B cell (primary cell): ENCODE data around the gene TMEM26. TPM values are rescaled to one million over a fixed set of nuclear protein-coding genes. Genes with fewer than 3 reads are reported as not detected.

ENCODE experiments used
- ATAC-seq: fragments of 200-7000 bp; cut with Tn5 transposase; one replicate; pipeline ENCODE4 v1.10.0; 2021; ENCODE audit warnings: low read depth, mild to moderate bottlenecking, moderate number of reproducible peaks, moderate library complexity
- CTCF ChIA-PET: fragments of 350-600 bp; sonication (Branson Sonifier 250); formaldehyde crosslinking; loops from one replicate; lab custom pipeline; 2021; ENCODE audit warnings: antibody characterized with exemption, inconsistent platforms; lab: Charles Lee
- POLR2A ChIA-PET: fragments of 350-600 bp; sonication (Branson Sonifier 250); formaldehyde crosslinking; loops from one replicate; lab custom pipeline; 2021; ENCODE audit warnings: antibody characterized with exemption; lab: Charles Lee
- DNase-seq: peaks from one replicate; pipeline ENCODE4 v3.0.0; 2013
- H2AFZ ChIP-seq: 2 replicates; pipeline ENCODE4 v1.6.1; 2012; ENCODE audit warnings: mild to moderate bottlenecking, low read depth, low read length; ENCODE audit not compliant: insufficient read depth, poor library complexity, severe bottlenecking
- H3K27ac ChIP-seq, 2 donors: 1 replicate in 1 of 2; 2 replicates in 1 of 2; pipeline ENCODE4 v1.5.1; 2012 to 2013; ENCODE audit warnings: low read length in 2 of 2, mild to moderate bottlenecking in 2 of 2, moderate library complexity in 1 of 2
- H3K27me3 ChIP-seq, 4 experiments: fragments of 200-600 bp in 1 of 4; sonication (generic) in 1 of 4; replicated peaks in 1 of 4; 1 replicate in 2 of 4; 2 replicates in 2 of 4; pipeline versions ENCODE4 v1.6.1 to v1.7.0; 2013 to 2016; ENCODE audit warnings: low read length in 3 of 4, mild to moderate bottlenecking in 2 of 4, mixed read lengths in 1 of 4, moderate library complexity in 1 of 4; ENCODE audit not compliant: insufficient read depth in 4 of 4, control insufficient read depth in 3 of 4; ENCODE audit errors: control extremely low read depth in 1 of 4
- H3K36me3 ChIP-seq, 2 experiments: replicated peaks in 1 of 2; 1 replicate in 1 of 2; 2 replicates in 1 of 2; pipeline versions ENCODE4 v1.6.1 to v1.7.1; 2013; ENCODE audit warnings: low read length in 1 of 2; ENCODE audit not compliant: insufficient read depth in 2 of 2, control insufficient read depth in 1 of 2; ENCODE audit errors: control extremely low read depth in 1 of 2, extremely low read depth in 1 of 2
- H3K4me1 ChIP-seq, 2 donors: fragments of 200-600 bp in 1 of 2; sonication (generic) in 1 of 2; 1 replicate in 1 of 2; 2 replicates in 1 of 2; pipeline versions ENCODE4 v1.5.1 to v1.6.1; 2013 to 2017; ENCODE audit warnings: low read length in 2 of 2; ENCODE audit not compliant: control insufficient read depth in 2 of 2, insufficient read depth in 2 of 2
- H3K4me2 ChIP-seq: replicated peaks from 2 replicates; pipeline ENCODE3; 2012; ENCODE audit warnings: mild to moderate bottlenecking, low read depth, low read length; ENCODE audit not compliant: poor library complexity, severe bottlenecking
- H3K4me3 ChIP-seq, 5 experiments: fragments of 200-600 bp in 1 of 5; sonication (generic) in 1 of 5; 1 replicate in 3 of 5; 2 replicates in 2 of 5; pipeline versions ENCODE4 v1.5.1 to v1.7.0; 2011 to 2016; ENCODE audit warnings: low read length in 4 of 5, mild to moderate bottlenecking in 4 of 5, low read depth in 2 of 5, control low read depth in 1 of 5, moderate library complexity in 1 of 5; ENCODE audit not compliant: insufficient read depth in 1 of 5; ENCODE audit errors: control extremely low read depth in 1 of 5, extremely low read depth in 1 of 5
- H3K79me2 ChIP-seq: fragments of 200-600 bp; sonication (generic); one replicate; pipeline ENCODE4 v1.6.0; 2016; ENCODE audit warnings: low read length; ENCODE audit not compliant: control insufficient read depth, insufficient read depth
- H3K9ac ChIP-seq: fragments of 200-600 bp; sonication (generic); 2 replicates; pipeline ENCODE4 v1.6.1; 2017; ENCODE audit warnings: mild to moderate bottlenecking, low read length, moderate library complexity
- H3K9me3 ChIP-seq, 3 donors: one replicate each; pipeline versions ENCODE4 v1.6.1 to v1.7.1; 2013; ENCODE audit warnings: low read length in 2 of 3; ENCODE audit not compliant: control insufficient read depth in 2 of 3, insufficient read depth in 1 of 3; ENCODE audit errors: control extremely low read depth in 1 of 3
- H4K20me1 ChIP-seq: 2 replicates; pipeline ENCODE4 v1.6.0; 2012; ENCODE audit warnings: mild to moderate bottlenecking, low read length; ENCODE audit not compliant: insufficient read depth, control insufficient read depth, poor library complexity, severe bottlenecking
- H3K27ac Mint-ChIP-seq: one replicate; pipeline ENCODE4 v1.8.0; 2021; ENCODE audit warnings: mixed read lengths
- H3K27me3 Mint-ChIP-seq: one replicate; pipeline ENCODE4 v1.8.0; 2021; ENCODE audit warnings: mixed read lengths
- H3K4me1 Mint-ChIP-seq: one replicate; pipeline ENCODE4 v1.8.0; 2021; ENCODE audit warnings: mixed read lengths
- H3K4me3 Mint-ChIP-seq: one replicate; pipeline ENCODE4 v1.8.0; 2021; ENCODE audit warnings: mixed read lengths
- H3K9me3 Mint-ChIP-seq: one replicate; pipeline ENCODE4 v1.8.0; 2022; ENCODE audit warnings: mixed read lengths; ENCODE audit not compliant: insufficient read depth
- EZH2 ChIP-seq: IDR thresholded peaks from 2 replicates; pipeline ENCODE4 v1.6.1; 2012; ENCODE audit warnings: borderline replicate concordance, low read depth, mild to moderate bottlenecking, moderate library complexity, low read length; ENCODE audit not compliant: insufficient read depth, poor library complexity, severe bottlenecking
- WGBS: methylation state at CpG from one replicate; pipeline ENCODE4 v1.1.5; 2013; ENCODE audit warnings: missing lambda C conversion rate; ENCODE audit not compliant: insufficient coverage; 5-methylcytosine and 5-hydroxymethylcytosine counted together
- intact Hi-C: fragments of 100-400 bp; cut with micrococcal nuclease; formaldehyde crosslinking; loops from one replicate; pipeline ENCODE4 v1.10.0; 2022
- polyA plus RNA-seq: library from polyadenylated mRNA; depleted of rRNA; stranded (reverse); fragments of >200 nt; gene quantifications from 2 replicates; pipeline ENCODE4 v1.2.3, GENCODE V29; 2012
- total RNA-seq, 2 donors: library from RNA; stranded (reverse); fragments of 120-200 nt in 1 of 2; gene quantifications; 1 replicate in 1 of 2; 2 replicates in 1 of 2; pipeline versions ENCODE4 v1.2.3 to v1.2.4, GENCODE V29; 2013 to 2022
- TF ChIP-seq, protein P1 (sequence below): fragments of 200-600 bp; IDR thresholded peaks from one replicate; pipeline ENCODE4 v1.8.0; 2022; ENCODE audit warnings: antibody characterized with exemption, mild to moderate bottlenecking

The TMEM26 gene
- total and polyA plus RNA-seq, 2 donors (not counting 1 experiment from before 2014, with no cell fraction given) = not detected

DNA sequence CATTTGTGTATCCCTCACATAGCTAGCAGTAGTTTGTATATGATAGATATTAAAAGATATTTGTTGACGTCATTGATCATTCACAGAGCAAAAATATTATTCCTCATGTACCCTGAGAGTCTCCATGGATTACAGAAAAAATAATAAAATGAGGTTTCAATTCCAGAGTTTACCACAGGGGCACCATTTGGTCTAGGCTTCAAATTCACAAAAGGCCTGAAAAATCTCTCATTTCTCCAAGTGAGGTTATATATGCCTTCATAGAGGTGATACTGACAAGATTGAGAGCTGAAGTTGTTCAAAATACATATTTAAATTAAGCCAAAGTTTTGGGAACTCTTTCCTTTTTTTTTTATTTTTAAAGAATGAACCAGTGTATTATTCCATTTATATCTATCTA, 52.7 kb downstream of the TMEM26 start:
- H3K4me1 ChIP-seq = peaks cover 13 to 16% of the 10 kb centered on the region in 2 donors
- H4K20me1 ChIP-seq = no peaks in the 10 kb centered on the region
- no peak overlapping the region for H3K27ac ChIP-seq
- H3K4me3 ChIP-seq = no peak overlapping the region
- no peak overlapping the region for H3K9ac ChIP-seq
- TF ChIP-seq EZH2 = no peak
- TF ChIP-seq, protein P1, sequence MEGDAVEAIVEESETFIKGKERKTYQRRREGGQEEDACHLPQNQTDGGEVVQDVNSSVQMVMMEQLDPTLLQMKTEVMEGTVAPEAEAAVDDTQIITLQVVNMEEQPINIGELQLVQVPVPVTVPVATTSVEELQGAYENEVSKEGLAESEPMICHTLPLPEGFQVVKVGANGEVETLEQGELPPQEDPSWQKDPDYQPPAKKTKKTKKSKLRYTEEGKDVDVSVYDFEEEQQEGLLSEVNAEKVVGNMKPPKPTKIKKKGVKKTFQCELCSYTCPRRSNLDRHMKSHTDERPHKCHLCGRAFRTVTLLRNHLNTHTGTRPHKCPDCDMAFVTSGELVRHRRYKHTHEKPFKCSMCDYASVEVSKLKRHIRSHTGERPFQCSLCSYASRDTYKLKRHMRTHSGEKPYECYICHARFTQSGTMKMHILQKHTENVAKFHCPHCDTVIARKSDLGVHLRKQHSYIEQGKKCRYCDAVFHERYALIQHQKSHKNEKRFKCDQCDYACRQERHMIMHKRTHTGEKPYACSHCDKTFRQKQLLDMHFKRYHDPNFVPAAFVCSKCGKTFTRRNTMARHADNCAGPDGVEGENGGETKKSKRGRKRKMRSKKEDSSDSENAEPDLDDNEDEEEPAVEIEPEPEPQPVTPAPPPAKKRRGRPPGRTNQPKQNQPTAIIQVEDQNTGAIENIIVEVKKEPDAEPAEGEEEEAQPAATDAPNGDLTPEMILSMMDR = no peak
- no peaks in the 10 kb centered on the region for H3K36me3 ChIP-seq
- POLR2A ChIA-PET = no interaction called here
- Mint-ChIP-seq H3K9me3 (no peaks in the 10 kb centered on the region), H3K27ac (no peak overlapping the region), H3K4me3 (no peak overlapping the region), H3K4me1 (peaks cover 14% of the 10 kb centered on the region), H3K27me3 (no peaks in the 10 kb centered on the region)
- CTCF ChIA-PET = no interaction called here
- intact Hi-C loops = no loop called here
- no peaks in the 10 kb centered on the region for H3K27me3 ChIP-seq
- no peak overlapping the region for H3K4me2 ChIP-seq
- no peaks in the 10 kb centered on the region for H3K9me3 ChIP-seq
- no peak overlapping the region for H2AFZ ChIP-seq
- ATAC-seq = no peak
- no CpG with 5 or more reads among the region's 1 CpG for WGBS
- no peaks in the 10 kb centered on the region for H3K79me2 ChIP-seq
- no peak for DNase-seq

DNA sequence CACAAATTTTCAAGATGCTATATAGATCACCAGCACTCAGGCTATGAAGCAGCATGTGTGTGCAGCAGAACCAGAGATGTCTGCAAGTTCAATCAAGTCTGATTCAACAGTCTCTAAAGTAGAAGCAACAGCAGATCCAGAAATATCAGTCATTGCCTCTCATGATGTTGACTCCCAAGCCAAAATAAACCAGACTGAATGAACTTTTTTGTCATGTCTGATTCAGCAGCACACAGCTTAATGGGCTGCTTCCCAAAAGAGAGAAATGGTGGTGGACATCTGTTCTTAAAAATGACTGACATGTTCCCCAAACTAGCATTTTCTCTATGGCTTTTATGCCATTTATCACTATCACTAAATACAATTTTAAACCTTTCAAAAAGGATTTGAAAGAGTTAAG, 53.8 kb downstream of the TMEM26 start:
- peaks cover 13 to 16% of the 10 kb centered on the region in 2 donors for H3K4me1 ChIP-seq
- H3K79me2 ChIP-seq = no peaks in the 10 kb centered on the region
- H2AFZ ChIP-seq = no peak overlapping the region
- no peak overlapping the region for H3K4me2 ChIP-seq
- H3K27ac ChIP-seq = no peak overlapping the region
- no peak overlapping the region for H3K27ac Mint-ChIP-seq
- no peaks in the 10 kb centered on the region for H3K9me3 Mint-ChIP-seq
- no peaks in the 10 kb centered on the region for H4K20me1 ChIP-seq
- ATAC-seq (no peak), DNase-seq (no peak)
- POLR2A ChIA-PET = no interaction called here
- no peak overlapping the region for H3K9ac ChIP-seq
- no peak overlapping the region for H3K4me3 Mint-ChIP-seq
- H3K9me3 ChIP-seq = no peaks in the 10 kb centered on the region
- no peaks in the 10 kb centered on the region for H3K36me3 ChIP-seq
- intact Hi-C loops = loop anchor here (10.0 kb wide), 1 partner anchor 1165 kb away; no protein-coding TSS in a partner anchor
- no peaks in the 10 kb centered on the region for H3K27me3 ChIP-seq
- TF ChIP-seq, protein P1 = no peak
- TF ChIP-seq EZH2 = no peak
- no peaks in the 10 kb centered on the region for H3K27me3 Mint-ChIP-seq
- no peak overlapping the region for H3K4me3 ChIP-seq
- CTCF ChIA-PET = interaction anchor here (0.9 kb wide), 1 partner anchor 25 kb away, joined by 3 read pairs; no protein-coding TSS in a partner anchor
- peaks cover 14% of the 10 kb centered on the region for H3K4me1 Mint-ChIP-seq
